Measurements from ENCODE around the gene PAQR9.

GRCh38 chr3:142934128-142934886, 29.2 kb downstream of the PAQR9 start:
- TF ChIP-seq CTCF (IDR thresholded peaks at IDR 0.05), result no peak
- TF ChIP-seq POLR2A (IDR thresholded peaks at IDR 0.05), result no peak
- TF ChIP-seq POLR2AphosphoS5 (IDR thresholded peaks at IDR 0.05; ENCODE audit: insufficient read depth in 1 of 2, low read depth in 1 of 2), result no peak
